WTC11 (cell line): Measurements from ENCODE around the gene CNIH3.

Source experiments
- CTCF ChIP-seq: fragments of 200-600 bp; IDR thresholded peaks from 2 replicates; pipeline ENCODE4 v1.8.0; 2022; ENCODE audit warnings: antibody characterized with exemption
- IRF2 ChIP-seq: sonication (generic); formaldehyde crosslinking; IDR thresholded peaks from 2 replicates; pipeline ENCODE4 v1.8.0; 2022; ENCODE audit warnings: low read depth, missing genetic modification reagents, borderline replicate concordance
- NR2C2 ChIP-seq: sonication (generic); formaldehyde crosslinking; IDR thresholded peaks from 2 replicates; pipeline ENCODE4 v1.8.0; 2022; ENCODE audit warnings: mild to moderate bottlenecking, missing genetic modification reagents
- SP1 ChIP-seq: sonication (generic); formaldehyde crosslinking; conservative IDR thresholded peaks from 2 replicates; pipeline ENCODE4 v1.8.1; 2022; ENCODE audit warnings: missing genetic modification reagents

- TF ChIP-seq IRF2 (CRISPR knock-in tag) (no peak), CTCF (no peak), NR2C2 (CRISPR knock-in tag) (no peak), SP1 (no peak)
These were observed 6.7 kb downstream of the CNIH3 start for GRCh38 chr1:224622831-224623230.
